ENCODE results near the gene DMGDH.
A peak's percentile ranks its signal among the peaks of the same experiment; 100 is the strongest.

Gene DMGDH

GRCh38 chr5:79062436-79062835 lies 7.0 kb downstream of the DMGDH start:
- DNase-seq: no peak

GRCh38 chr5:79059674-79060073 lies 9.8 kb downstream of the DMGDH start:
- no peak for DNase-seq

GRCh38 chr5:79056847-79057246 lies 12.6 kb downstream of the DMGDH start:
- DNase-seq: no peak

- no peak for DNase-seq
These were observed 14.5 kb downstream of the DMGDH start for GRCh38 chr5:79055017-79055416.

- DNase-seq: no peak
These were observed 16.2 kb downstream of the DMGDH start for GRCh38 chr5:79053321-79053720.

- DNase-seq: no peak
These were observed 19.0 kb downstream of the DMGDH start for GRCh38 chr5:79050498-79050897.

- no peak for DNase-seq
These were observed 21.0 kb downstream of the DMGDH start for GRCh38 chr5:79048437-79048836.

- no peak for DNase-seq
These were observed 22.3 kb downstream of the DMGDH start for GRCh38 chr5:79047199-79047598.

GRCh38 chr5:79042188-79042587 lies 27.3 kb downstream of the DMGDH start:
- DNase-seq: no peak

- no peak for DNase-seq
These were observed 32.7 kb downstream of the DMGDH start for GRCh38 chr5:79036769-79037168.

GRCh38 chr5:79035237-79035636 lies 34.2 kb downstream of the DMGDH start:
- no peak for DNase-seq

- DNase-seq: no peak
These were observed 36.7 kb downstream of the DMGDH start for GRCh38 chr5:79032782-79033181.

- DNase-seq: no peak
These were observed 37.3 kb downstream of the DMGDH start for GRCh38 chr5:79032031-79032695.

- no peak for DNase-seq
These were observed 38.0 kb downstream of the DMGDH start for GRCh38 chr5:79031485-79031867.

GRCh38 chr5:79030663-79031484 lies 38.6 kb downstream of the DMGDH start:
- no peak for DNase-seq

GRCh38 chr5:79025054-79025472 lies 44.4 kb downstream of the DMGDH start:
- DNase-seq: peak; percentile 12

GRCh38 chr5:79023947-79024346 lies 45.5 kb downstream of the DMGDH start:
- no peak for DNase-seq

- no peak for DNase-seq
These were observed 46.1 kb downstream of the DMGDH start for GRCh38 chr5:79023348-79023747.

GRCh38 chr5:79022771-79023170 lies 46.7 kb downstream of the DMGDH start:
- no peak for DNase-seq

- no peak for DNase-seq
These were observed 47.7 kb downstream of the DMGDH start for GRCh38 chr5:79021753-79022152.

GRCh38 chr5:79020861-79021561 lies 48.5 kb downstream of the DMGDH start:
- DNase-seq: peak; percentile 2

GRCh38 chr5:79014631-79015030 lies 54.8 kb downstream of the DMGDH start:
- DNase-seq: no peak

- no peak for DNase-seq
These were observed 57.6 kb downstream of the DMGDH start for GRCh38 chr5:79011869-79012268.

All from NCI-H2107 (cell line).